ENCODE measurements around the gene RPL5.

DNA sequence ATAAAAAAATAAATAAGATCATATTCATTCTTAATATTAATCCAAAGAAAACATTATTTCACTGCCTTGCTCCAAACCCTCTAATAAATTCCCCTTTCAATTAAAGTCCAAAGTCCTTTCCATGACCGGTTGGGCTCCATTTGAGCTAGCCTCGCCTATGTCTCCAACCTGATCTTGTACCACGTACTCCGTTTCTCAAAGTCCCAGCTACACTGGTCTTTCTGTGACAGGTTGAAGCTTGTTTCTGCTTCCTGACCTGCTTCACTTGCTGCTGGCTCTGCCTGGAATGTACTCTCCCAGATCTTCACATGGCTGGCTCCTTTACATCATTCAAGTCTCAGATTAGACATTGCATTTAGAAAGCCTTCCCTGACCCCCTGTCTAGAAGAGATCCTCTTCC, 16.4 kb downstream of the RPL5 start:
- TF ChIP-seq POLR2A (IDR thresholded peaks at IDR 0.05), result no peak
- TF ChIP-seq, protein P1, sequence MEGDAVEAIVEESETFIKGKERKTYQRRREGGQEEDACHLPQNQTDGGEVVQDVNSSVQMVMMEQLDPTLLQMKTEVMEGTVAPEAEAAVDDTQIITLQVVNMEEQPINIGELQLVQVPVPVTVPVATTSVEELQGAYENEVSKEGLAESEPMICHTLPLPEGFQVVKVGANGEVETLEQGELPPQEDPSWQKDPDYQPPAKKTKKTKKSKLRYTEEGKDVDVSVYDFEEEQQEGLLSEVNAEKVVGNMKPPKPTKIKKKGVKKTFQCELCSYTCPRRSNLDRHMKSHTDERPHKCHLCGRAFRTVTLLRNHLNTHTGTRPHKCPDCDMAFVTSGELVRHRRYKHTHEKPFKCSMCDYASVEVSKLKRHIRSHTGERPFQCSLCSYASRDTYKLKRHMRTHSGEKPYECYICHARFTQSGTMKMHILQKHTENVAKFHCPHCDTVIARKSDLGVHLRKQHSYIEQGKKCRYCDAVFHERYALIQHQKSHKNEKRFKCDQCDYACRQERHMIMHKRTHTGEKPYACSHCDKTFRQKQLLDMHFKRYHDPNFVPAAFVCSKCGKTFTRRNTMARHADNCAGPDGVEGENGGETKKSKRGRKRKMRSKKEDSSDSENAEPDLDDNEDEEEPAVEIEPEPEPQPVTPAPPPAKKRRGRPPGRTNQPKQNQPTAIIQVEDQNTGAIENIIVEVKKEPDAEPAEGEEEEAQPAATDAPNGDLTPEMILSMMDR (IDR thresholded peaks at IDR 0.05), result no peak
- TF ChIP-seq EP300 (IDR thresholded peaks at IDR 0.05), result no peak

Measured in gastroesophageal sphincter (tissue), 3 donors.